Rectal smooth muscle tissue (tissue), 1 donor: ENCODE data around the gene XIRP1.

ENCODE experiments used
- H3K27ac ChIP-seq: one replicate; pipeline ENCODE4 v1.7.0; 2013; ENCODE audit warnings: low read depth, low read length, inconsistent platforms
- H3K27me3 ChIP-seq: one replicate; pipeline ENCODE4 v1.7.0; 2013; ENCODE audit warnings: low read length; ENCODE audit not compliant: control insufficient read depth, insufficient read depth
- H3K36me3 ChIP-seq: one replicate; pipeline ENCODE4 v1.7.0; 2013; ENCODE audit warnings: low read length; ENCODE audit not compliant: control insufficient read depth, insufficient read depth
- H3K4me1 ChIP-seq: one replicate; pipeline ENCODE4 v1.7.0; 2013; ENCODE audit warnings: low read length; ENCODE audit not compliant: control insufficient read depth, insufficient read depth
- H3K4me3 ChIP-seq: one replicate; pipeline ENCODE4 v1.7.0; 2013; ENCODE audit warnings: low read length
- H3K9ac ChIP-seq: one replicate; pipeline ENCODE4 v1.7.0; 2013; ENCODE audit warnings: low read length

The XIRP1 gene

DNA sequence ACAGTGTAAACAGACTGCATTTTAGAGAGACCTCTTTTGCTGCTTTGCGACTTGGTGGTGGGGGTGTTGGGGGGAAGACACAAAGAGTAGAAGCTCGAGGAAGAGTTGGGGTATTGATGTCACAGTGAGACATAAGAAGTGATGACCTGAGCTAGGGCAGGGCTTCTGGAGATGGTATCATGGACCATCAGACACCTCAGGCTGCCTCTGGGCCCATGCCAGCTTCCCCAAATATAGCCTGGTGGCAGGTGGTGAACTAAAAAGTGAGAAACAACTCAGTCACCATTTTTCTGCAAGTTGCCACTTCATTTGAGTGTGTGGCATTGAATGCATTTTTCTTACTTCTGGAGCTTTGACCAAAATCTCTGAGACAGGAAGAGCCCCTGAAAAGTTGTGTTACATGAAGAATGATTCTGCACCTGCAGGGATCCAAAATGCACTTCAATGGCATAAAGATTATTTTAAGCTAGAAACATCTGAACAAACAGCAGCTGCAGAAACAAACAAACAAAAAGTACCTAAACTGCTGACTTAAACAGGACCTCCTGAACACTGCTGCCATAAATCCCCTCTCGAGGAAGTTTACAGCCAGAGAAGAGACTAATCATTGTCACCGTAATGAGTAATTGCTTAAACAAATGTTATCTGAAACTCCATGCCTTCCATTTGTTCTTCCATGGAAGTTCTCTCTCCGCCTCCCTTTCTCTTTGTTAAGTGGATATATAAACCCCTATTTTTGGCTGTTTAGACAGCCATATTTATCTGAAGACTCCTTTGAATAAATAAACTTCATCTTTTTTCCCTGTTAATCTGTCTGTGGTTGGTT is 15.2 kb upstream of the XIRP1 start:
- H3K36me3 ChIP-seq, result no peaks in the 10 kb centered on the region
- H3K4me3 ChIP-seq, result no peak overlapping the region
- no peak overlapping the region for H3K27ac ChIP-seq
- no peak overlapping the region for H3K9ac ChIP-seq
- H3K4me1 ChIP-seq, result no peaks in the 10 kb centered on the region
- no peaks in the 10 kb centered on the region for H3K27me3 ChIP-seq

DNA sequence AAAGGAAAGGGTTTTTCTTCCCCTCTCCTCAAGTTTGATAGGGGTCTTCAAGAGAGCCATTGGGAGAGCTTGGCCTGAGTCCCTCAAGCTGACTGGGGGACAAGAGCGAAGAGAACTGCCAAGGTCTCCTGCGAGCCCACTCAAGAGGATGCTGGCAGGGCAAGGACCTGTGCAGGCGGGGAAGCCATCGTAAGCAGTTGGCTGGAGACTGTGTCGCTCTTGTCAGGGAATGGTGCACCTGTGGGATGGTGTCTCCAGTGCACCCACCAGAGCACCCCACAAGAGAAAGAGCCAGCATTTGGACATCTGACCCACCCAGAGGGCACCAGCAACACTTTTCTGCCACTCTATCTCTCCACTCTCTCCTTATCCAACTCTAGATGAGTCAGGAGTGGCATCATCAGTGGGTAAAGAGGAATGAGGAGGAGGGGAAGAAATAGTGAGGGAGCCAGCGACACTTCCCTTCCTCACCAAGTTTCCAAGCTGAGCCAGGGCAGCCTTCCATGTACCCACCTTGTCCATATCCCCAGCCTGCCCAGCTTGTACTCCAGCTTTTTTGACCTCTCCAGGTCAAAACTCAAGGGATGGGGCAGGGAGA is 13.6 kb upstream of the XIRP1 start:
- Histone ChIP-seq H3K27ac (no peak overlapping the region), H3K4me3 (no peak overlapping the region), H3K9ac (no peak overlapping the region), H3K27me3 (no peaks in the 10 kb centered on the region), H3K4me1 (no peaks in the 10 kb centered on the region), H3K36me3 (no peaks in the 10 kb centered on the region)

DNA sequence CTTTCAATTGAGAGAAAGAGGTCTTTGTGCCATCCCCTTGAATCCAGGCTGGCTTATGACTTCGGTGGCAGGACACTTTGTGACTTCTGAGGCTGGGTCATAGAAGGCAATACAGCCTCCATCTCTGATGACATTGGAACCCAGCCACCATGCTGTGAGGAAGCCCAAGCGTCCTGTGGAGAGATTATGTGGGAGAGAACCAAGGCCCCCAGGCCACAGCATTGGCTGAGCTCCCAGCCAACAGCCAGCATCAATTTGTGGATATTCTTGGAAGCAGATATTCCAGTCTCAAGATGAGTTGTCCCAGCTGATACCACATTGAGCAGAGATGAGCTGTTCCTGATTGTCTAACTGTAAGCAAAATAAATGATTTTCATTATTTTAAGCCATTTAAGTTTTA is 12.7 kb upstream of the XIRP1 start:
- no peak overlapping the region for H3K4me3 ChIP-seq
- H3K4me1 ChIP-seq, result no peaks in the 10 kb centered on the region
- H3K9ac ChIP-seq, result no peak overlapping the region
- no peak overlapping the region for H3K27ac ChIP-seq
- H3K36me3 ChIP-seq, result no peaks in the 10 kb centered on the region
- H3K27me3 ChIP-seq, result no peaks in the 10 kb centered on the region

DNA sequence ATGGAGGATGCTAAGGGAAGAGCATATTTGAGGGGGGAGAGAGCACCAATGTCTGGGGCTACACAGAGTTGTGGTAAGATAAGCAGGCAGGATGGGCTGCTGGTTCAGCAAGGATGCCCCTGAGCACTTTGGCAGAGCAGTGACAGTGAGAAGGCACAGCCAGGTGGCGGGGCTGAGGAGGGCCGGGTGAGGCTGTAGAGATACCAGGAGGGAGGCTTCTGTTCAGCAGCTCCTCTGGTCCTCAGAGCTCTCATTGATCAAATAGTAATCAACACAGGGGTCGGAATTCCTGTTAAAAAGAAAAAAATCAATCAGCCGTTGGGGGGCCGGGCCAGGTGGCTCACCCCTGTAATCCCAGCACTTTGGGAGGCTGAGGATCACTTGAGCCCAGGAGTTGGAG is 11.5 kb upstream of the XIRP1 start:
- H3K9ac ChIP-seq, result no peak overlapping the region
- no peak overlapping the region for H3K27ac ChIP-seq
- no peak overlapping the region for H3K4me3 ChIP-seq
- H3K36me3 ChIP-seq, result no peaks in the 10 kb centered on the region
- no peaks in the 10 kb centered on the region for H3K4me1 ChIP-seq
- H3K27me3 ChIP-seq, result no peaks in the 10 kb centered on the region

DNA sequence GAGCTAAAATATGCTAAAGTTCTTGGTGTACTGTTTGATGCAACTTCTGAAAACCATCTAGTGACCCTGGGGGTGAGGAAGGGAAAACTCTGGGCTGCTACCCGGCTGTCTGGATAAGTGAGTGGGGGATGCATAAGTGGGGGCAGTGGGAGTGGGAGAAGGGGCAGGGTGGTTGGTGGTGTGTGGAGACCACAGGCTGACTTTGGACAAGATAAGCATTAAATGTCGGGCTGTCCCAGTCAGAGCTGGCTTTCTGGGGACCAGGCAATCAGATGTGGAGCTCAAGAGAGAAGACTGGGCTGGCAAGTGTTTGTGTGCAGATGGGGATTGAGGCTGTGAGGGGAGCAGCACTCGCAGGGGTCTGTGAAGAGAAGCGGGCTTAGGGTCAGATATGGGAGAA is 11.0 kb upstream of the XIRP1 start:
- Histone ChIP-seq H3K36me3 (no peaks in the 10 kb centered on the region), H3K4me1 (no peaks in the 10 kb centered on the region), H3K4me3 (no peak overlapping the region), H3K27me3 (no peaks in the 10 kb centered on the region), H3K27ac (no peak overlapping the region), H3K9ac (no peak overlapping the region)

DNA sequence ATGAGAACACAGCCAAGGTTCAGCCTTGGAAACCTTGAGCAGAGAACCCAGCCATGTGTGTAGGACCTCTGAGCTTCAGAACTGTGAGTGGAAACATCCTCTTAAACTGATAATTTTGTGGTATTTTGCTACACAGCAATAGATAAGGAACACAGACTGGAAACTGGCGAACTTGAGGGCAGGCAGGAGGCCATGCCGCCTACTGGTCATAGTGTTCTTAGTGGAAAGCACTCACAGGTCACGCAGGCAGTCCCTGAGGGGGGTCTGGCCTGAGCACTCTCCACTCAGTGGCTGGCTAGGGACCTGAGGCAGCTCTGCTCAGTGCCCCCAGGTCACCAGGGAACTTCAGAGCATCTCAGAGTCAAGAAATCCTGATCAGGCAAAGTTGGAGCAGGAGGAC is 9.7 kb upstream of the XIRP1 start:
- Histone ChIP-seq H3K4me1 (no peaks in the 10 kb centered on the region), H3K4me3 (no peak overlapping the region), H3K9ac (no peak overlapping the region), H3K27me3 (no peaks in the 10 kb centered on the region), H3K27ac (no peak overlapping the region), H3K36me3 (no peaks in the 10 kb centered on the region)

DNA sequence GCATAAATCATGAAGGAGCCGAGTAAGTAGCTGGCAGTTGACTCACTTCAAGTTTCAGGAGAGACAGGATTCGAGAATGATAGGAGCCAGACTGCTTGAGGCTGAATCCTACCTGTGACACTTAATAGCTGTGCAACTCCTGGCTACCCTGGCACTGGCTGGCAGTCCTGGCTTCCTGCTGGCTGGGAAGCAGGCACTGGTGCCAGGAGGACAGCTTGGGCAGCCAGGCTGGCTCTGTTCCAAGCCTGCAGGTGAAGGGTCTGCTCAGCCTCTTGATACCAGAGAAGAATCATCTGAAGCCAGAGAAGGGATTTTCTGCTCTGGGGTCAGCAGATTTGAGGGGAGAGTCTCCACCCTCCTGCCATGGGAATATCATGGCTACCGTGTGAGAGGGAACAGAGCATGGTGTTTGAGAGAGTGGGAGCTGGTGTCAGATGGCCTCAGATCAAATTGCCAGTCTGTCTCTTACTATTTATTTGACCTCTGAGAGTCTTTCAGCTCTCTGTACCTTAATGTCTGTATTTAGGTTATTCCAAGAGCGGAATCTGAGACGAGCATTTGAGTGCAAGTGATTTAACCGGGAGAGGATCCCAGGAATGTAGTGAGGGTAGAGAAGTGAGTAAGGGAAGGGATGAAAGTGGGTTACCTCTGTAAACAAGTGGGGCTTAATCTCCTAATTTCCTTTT is 4.4 kb upstream of the XIRP1 start:
- no peak overlapping the region for H3K27ac ChIP-seq
- peaks cover 3% of the 10 kb centered on the region for H3K4me1 ChIP-seq
- H3K27me3 ChIP-seq, result no peaks in the 10 kb centered on the region
- H3K9ac ChIP-seq, result no peak overlapping the region
- no peaks in the 10 kb centered on the region for H3K36me3 ChIP-seq
- H3K4me3 ChIP-seq, result no peak overlapping the region

DNA sequence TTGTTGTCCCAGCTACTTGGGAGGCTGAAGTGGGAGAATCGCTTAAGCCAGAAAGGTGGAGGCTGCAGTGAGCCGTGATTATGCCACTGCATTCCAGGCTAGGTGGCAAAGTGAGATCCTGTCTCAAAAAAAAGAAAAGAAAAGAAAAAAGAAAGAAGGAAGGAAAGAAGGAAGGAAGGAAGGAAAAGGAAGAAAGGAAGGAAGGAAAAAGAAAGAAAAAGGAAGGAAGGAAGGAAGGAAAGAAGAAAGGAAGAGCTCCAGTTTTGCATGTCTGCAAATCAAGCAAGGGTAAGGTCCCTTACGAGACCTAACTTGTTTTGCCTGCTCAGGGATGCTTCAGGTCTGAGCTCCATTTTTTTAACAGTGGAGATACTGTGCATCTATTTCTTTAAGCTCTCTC is 3.6 kb upstream of the XIRP1 start:
- Histone ChIP-seq H3K9ac (no peak overlapping the region), H3K27ac (no peak overlapping the region), H3K36me3 (no peaks in the 10 kb centered on the region), H3K27me3 (no peaks in the 10 kb centered on the region), H3K4me3 (no peak overlapping the region), H3K4me1 (peaks cover 3% of the 10 kb centered on the region)

DNA sequence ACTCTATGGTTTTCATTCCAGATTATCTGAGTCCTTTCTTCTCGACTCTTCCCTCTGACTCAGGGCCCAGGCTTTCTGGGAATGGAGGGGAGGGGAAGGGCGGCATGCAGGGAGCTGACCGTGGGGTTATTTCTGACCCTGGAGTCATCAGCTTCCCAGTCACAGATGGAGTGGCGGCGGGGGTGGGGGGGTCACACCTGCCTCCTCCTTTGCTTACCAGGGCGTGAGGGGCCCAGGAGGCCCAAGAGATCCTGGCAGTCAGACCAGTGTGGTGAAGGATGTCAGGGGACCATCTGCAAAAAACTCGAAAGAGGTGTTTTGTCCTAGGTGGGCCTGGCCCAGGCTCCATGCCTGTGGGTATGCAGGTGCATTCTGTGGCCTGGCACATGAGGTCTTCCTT is 996 bp upstream of the XIRP1 start:
- peaks cover 7% of the 10 kb centered on the region for H3K4me1 ChIP-seq
- H3K36me3 ChIP-seq, result no peaks in the 10 kb centered on the region
- H3K9ac ChIP-seq, result no peak overlapping the region
- no peak overlapping the region for H3K4me3 ChIP-seq
- no peak overlapping the region for H3K27ac ChIP-seq
- H3K27me3 ChIP-seq, result no peaks in the 10 kb centered on the region

DNA sequence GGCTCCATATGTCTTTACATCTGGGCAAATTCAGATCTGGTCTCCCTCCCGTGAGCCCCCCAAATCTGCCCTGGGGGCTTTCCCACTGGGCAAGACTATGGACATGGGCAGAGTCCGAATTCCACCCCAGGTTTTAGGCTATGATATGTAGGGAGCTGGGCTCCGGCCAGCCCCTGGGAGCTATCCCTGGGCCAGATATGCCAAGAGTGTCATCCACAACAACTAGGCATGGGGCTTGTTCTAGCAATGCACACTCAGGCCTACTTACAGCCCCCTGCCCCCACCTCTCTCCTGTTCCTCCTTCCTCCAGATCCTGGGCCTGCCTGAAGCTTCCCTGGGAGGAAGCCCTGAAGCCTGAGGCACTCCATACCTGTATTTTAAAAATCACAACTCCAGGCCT is 622 bp downstream of the XIRP1 start:
- no peak overlapping the region for H3K9ac ChIP-seq
- H3K36me3 ChIP-seq, result no peaks in the 10 kb centered on the region
- H3K4me3 ChIP-seq, result no peak overlapping the region
- H3K27ac ChIP-seq, result no peak overlapping the region
- H3K4me1 ChIP-seq, result peaks cover 7% of the 10 kb centered on the region
- no peaks in the 10 kb centered on the region for H3K27me3 ChIP-seq

DNA sequence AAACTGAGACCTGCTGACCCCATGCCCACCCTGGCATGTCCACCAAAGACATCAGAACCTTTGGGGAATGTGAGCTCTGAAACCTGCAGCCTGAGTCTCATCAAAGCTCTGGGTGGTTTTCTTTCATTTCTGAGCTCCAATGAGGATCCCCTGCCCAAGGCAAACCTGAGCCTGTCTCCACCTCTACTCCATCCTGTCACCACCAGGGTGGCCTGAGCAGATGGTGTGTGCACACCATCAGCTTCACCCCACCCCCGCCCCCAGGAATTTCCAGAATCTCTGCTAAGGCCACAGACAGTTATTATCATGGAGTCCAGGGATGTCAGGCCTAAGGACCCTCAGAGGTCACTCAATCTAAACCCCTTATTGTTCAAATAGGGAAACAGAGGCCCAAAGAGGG is 1.3 kb downstream of the XIRP1 start:
- Histone ChIP-seq H3K9ac (no peak overlapping the region), H3K36me3 (no peaks in the 10 kb centered on the region), H3K4me3 (no peak overlapping the region), H3K27ac (no peak overlapping the region), H3K27me3 (no peaks in the 10 kb centered on the region), H3K4me1 (peaks cover 4% of the 10 kb centered on the region)

DNA sequence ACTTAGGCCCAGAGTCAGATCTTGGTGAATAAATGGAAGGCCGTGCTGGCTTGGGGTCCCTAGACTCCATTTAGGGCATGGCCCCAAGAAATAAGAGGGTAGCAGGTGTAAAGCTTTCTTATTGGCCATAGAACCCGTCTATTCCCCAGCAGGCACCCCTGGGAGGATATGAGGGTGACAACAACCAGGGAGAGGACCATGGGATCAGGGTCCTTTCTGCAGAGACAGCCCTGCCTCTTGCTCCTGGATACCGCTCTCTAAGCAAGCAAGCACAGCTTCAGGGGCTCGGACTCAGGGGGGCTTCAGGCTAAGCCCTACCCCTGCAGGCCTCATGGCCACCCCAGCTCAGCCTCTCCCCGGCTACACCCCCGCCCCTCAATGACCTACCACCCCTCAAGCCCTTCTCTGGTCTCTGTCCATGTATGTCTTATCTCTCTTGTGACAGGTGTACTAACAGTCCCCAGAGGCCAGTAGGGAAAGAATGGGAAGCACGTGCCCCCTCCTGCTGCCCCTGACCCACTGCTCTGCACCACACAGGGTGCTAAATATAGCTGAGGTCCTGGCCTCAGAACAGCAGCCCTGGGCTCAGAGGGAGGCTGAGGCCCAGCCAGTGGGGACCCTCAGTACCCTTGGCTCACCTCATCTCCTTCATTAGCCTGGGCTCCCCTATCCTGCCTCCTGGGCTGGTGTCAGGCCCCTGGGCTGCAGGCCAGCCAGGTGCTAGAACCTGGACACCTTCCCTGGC is 1.9 kb downstream of the XIRP1 start:
- H3K4me3 ChIP-seq, result no peak overlapping the region
- H3K4me1 ChIP-seq, result peaks cover 4% of the 10 kb centered on the region
- no peaks in the 10 kb centered on the region for H3K27me3 ChIP-seq
- H3K9ac ChIP-seq, result no peak overlapping the region
- H3K27ac ChIP-seq, result no peak overlapping the region
- no peaks in the 10 kb centered on the region for H3K36me3 ChIP-seq
